SK-N-SH treated with all-trans-retinoic acid at 6 μM for 48 hours (cell line): ENCODE measurements around the gene TUBGCP3.

Experiments used
- ATAC-seq: fragments of 200-7000 bp; cut with Tn5 transposase; 3 replicates; pipeline ENCODE4 v1.9.1; 2020; ENCODE audit warnings: mild to moderate bottlenecking, moderate library complexity
- BACH2 ChIP-seq: fragments of 250-450 bp; sonication (Bioruptor Pico); IDR thresholded peaks from 2 replicates; pipeline ENCODE4 v1.9.0; 2021; ENCODE audit warnings: mild to moderate bottlenecking, borderline replicate concordance
- CSDC2 ChIP-seq: fragments of 250-450 bp; sonication (Bioruptor Pico); IDR thresholded peaks from 2 replicates; pipeline ENCODE4 v1.5.0; 2020; ENCODE audit warnings: mild to moderate bottlenecking, moderate library complexity
- ESRRG ChIP-seq: fragments of 250-450 bp; sonication (Bioruptor Pico); IDR thresholded peaks from 2 replicates; pipeline ENCODE4 v1.6.1; 2021; ENCODE audit warnings: mild to moderate bottlenecking
- ISL1 ChIP-seq: fragments of 250-450 bp; sonication (Bioruptor Pico); IDR thresholded peaks from 2 replicates; pipeline ENCODE4 v2.1.2; 2022; ENCODE audit warnings: mild to moderate bottlenecking, moderate library complexity
- OSR1 ChIP-seq: fragments of 250-450 bp; sonication (Bioruptor Pico); IDR thresholded peaks from 2 replicates; pipeline ENCODE4 v1.8.0; 2022; ENCODE audit warnings: moderate library complexity, mild to moderate bottlenecking, inconsistent platforms
- PATZ1 ChIP-seq: fragments of 250-450 bp; sonication (Bioruptor Pico); IDR thresholded peaks from 2 replicates; pipeline ENCODE4 v1.8.0; 2020; ENCODE audit warnings: mild to moderate bottlenecking, moderate library complexity, borderline replicate concordance
- RARB ChIP-seq: fragments of 250-450 bp; sonication (Bioruptor Pico); IDR thresholded peaks from 2 replicates; pipeline ENCODE4 v1.8.0; 2021; ENCODE audit warnings: mild to moderate bottlenecking, moderate library complexity
- SNAI2 ChIP-seq: fragments of 250-450 bp; sonication (Bioruptor Pico); IDR thresholded peaks from 2 replicates; pipeline ENCODE4 v1.5.0; 2020; ENCODE audit warnings: mild to moderate bottlenecking, moderate library complexity
- TCF4 ChIP-seq: fragments of 250-450 bp; sonication (Bioruptor Pico); IDR thresholded peaks from 2 replicates; pipeline ENCODE4 v1.8.0; 2021; ENCODE audit warnings: mild to moderate bottlenecking, moderate library complexity, borderline replicate concordance
- TOX ChIP-seq: fragments of 250-450 bp; sonication (Bioruptor Pico); IDR thresholded peaks from 2 replicates; pipeline ENCODE4 v1.8.0; 2021; ENCODE audit warnings: mild to moderate bottlenecking, moderate library complexity, borderline replicate concordance
- TSHZ2 ChIP-seq: fragments of 250-450 bp; sonication (Bioruptor Pico); IDR thresholded peaks from 2 replicates; pipeline ENCODE4 v1.5.0; 2020; ENCODE audit warnings: mild to moderate bottlenecking, moderate library complexity
- ZC3H10 ChIP-seq: fragments of 250-450 bp; sonication (Bioruptor Pico); IDR thresholded peaks from 2 replicates; pipeline ENCODE4 v1.5.1; 2021; ENCODE audit warnings: mild to moderate bottlenecking, moderate library complexity
- ZFP3 ChIP-seq: fragments of 250-450 bp; sonication (Bioruptor Pico); IDR thresholded peaks from 2 replicates; pipeline ENCODE4 v1.5.0; 2020; ENCODE audit warnings: mild to moderate bottlenecking, moderate library complexity
- ZFP30 ChIP-seq: fragments of 450-650 bp; formaldehyde crosslinking; IDR thresholded peaks from 2 replicates; pipeline ENCODE4 v1.5.0; 2022; ENCODE audit warnings: mild to moderate bottlenecking, moderate library complexity
- ZNF70 ChIP-seq: fragments of 450-650 bp; formaldehyde crosslinking; IDR thresholded peaks from 2 replicates; pipeline ENCODE4 v1.5.0; 2020; ENCODE audit warnings: mild to moderate bottlenecking, moderate library complexity
- ZNF8 ChIP-seq: fragments of 450-650 bp; formaldehyde crosslinking; IDR thresholded peaks from 2 replicates; pipeline ENCODE4 v1.5.0; 2020; ENCODE audit warnings: mild to moderate bottlenecking, moderate library complexity
- TF ChIP-seq, protein P1 (sequence below): fragments of 250-450 bp; sonication (Bioruptor Pico); IDR thresholded peaks from 2 replicates; pipeline ENCODE4 v1.5.1; 2020; ENCODE audit warnings: low read depth, mild to moderate bottlenecking, moderate library complexity
- TF ChIP-seq, protein P2 (sequence below): fragments of 250-450 bp; sonication (Bioruptor Pico); IDR thresholded peaks from 2 replicates; pipeline ENCODE4 v1.8.0; 2021; ENCODE audit warnings: low read depth, mild to moderate bottlenecking, moderate library complexity, borderline replicate concordance

TUBGCP3 gene

DNA sequence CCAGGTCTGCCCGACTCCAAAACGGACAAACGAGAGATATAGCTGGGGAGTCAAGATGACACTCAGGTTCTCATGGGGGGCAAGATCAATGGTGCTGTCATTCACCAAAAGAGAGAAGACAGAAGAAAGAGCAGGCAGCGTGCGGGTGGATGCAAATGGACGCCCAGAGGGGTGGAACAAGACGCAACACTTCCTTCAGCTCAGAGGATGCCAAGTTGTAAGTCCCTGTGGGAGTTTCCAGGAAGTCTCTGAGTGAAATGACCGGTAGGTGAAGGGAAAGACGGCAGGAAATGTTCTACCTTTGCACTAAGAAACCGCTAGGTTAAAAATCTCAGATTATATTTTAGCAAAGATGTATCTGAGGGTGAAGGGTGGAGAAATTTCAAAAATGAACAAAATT is 26.5 kb downstream of the TUBGCP3 start:
- TF ChIP-seq ESRRG (no peak), OSR1 (no peak), ISL1 (no peak), ZNF70 (CRISPR knock-in tag) (no peak), TCF4 (CRISPR knock-in tag) (no peak), ZFP3 (no peak), TOX (CRISPR knock-in tag) (no peak), SNAI2 (CRISPR knock-in tag) (no peak), BACH2 (no peak), ZC3H10 (no peak)
- TF ChIP-seq, protein P1, sequence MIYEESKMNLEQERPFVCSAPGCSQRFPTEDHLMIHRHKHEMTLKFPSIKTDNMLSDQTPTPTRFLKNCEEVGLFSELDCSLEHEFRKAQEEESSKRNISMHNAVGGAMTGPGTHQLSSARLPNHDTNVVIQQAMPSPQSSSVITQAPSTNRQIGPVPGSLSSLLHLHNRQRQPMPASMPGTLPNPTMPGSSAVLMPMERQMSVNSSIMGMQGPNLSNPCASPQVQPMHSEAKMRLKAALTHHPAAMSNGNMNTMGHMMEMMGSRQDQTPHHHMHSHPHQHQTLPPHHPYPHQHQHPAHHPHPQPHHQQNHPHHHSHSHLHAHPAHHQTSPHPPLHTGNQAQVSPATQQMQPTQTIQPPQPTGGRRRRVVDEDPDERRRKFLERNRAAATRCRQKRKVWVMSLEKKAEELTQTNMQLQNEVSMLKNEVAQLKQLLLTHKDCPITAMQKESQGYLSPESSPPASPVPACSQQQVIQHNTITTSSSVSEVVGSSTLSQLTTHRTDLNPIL (CRISPR knock-in tag), result no peak
- TF ChIP-seq, protein P2, sequence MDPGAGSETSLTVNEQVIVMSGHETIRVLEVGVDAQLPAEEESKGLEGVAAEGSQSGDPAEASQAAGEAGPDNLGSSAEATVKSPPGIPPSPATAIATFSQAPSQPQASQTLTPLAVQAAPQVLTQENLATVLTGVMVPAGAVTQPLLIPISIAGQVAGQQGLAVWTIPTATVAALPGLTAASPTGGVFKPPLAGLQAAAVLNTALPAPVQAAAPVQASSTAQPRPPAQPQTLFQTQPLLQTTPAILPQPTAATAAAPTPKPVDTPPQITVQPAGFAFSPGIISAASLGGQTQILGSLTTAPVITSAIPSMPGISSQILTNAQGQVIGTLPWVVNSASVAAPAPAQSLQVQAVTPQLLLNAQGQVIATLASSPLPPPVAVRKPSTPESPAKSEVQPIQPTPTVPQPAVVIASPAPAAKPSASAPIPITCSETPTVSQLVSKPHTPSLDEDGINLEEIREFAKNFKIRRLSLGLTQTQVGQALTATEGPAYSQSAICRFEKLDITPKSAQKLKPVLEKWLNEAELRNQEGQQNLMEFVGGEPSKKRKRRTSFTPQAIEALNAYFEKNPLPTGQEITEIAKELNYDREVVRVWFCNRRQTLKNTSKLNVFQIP (CRISPR knock-in tag), result no peak
- no peak for ATAC-seq

GRCh38 chr13:112558696-112559418 is 29.1 kb downstream of the TUBGCP3 start:
- no peak for ATAC-seq
- TF ChIP-seq RARB (CRISPR knock-in tag) (no peak), PATZ1 (CRISPR knock-in tag) (no peak), ZFP3 (no peak), TOX (CRISPR knock-in tag) (no peak), ZFP30 (CRISPR knock-in tag) (no peak)
- TF ChIP-seq, all 23 proteins: peak for 0

DNA sequence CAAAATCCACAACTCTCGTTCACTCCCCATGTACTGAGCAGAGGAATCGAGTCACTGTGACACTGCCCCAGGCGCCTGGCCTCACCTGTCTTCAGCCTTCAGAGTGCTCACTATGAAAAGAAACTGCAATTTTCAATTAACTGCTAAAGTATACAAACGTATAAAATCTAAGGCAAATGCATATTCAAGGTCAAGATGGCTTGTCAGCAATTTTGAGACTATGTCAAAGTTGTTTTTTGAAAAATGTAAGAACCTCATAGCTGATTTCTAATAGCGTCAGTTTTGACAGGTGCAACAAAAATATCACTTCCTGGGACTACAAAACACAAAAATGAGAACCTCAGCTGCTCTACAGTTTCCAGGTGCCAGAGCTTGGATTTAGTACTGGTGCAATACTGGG is 31.4 kb downstream of the TUBGCP3 start:
- no peak for ATAC-seq

More for the DNA sequence above, 31.4 kb downstream of the TUBGCP3 start:
- TF ChIP-seq OSR1 (no peak), ZC3H10 (no peak), ESRRG (no peak), SNAI2 (CRISPR knock-in tag) (no peak), ZNF8 (CRISPR knock-in tag) (no peak), CSDC2 (CRISPR knock-in tag) (no peak), TSHZ2 (CRISPR knock-in tag) (no peak), ZFP3 (no peak), ZNF70 (CRISPR knock-in tag) (no peak), PATZ1 (CRISPR knock-in tag) (no peak), TCF4 (CRISPR knock-in tag) (no peak)
- TF ChIP-seq, protein P2 (CRISPR knock-in tag), result no peak
